ENCODE data around the gene CRYBB2.
"Not testable (repeated sequence)": the region's sequence is repeated elsewhere in the genome, so short reads cannot be mapped to it uniquely, and the experiment has no call there.

CRYBB2 gene

GRCh38 chr22:25206998-25207397, 12.4 kb upstream of the CRYBB2 start:
- H3K27ac Mint-ChIP-seq = no peak overlapping the region
- no peaks in the 10 kb centered on the region for H3K9me3 Mint-ChIP-seq
- CTCF ChIA-PET = no interaction called here
- H3K4me3 Mint-ChIP-seq = no peak overlapping the region
- no peaks in the 10 kb centered on the region for H3K36me3 Mint-ChIP-seq
- no peaks in the 10 kb centered on the region for H3K4me1 Mint-ChIP-seq
- no peaks in the 10 kb centered on the region for H3K27me3 Mint-ChIP-seq
- no peak for DNase-seq

GRCh38 chr22:25207553-25208157, 11.8 kb upstream of the CRYBB2 start:
- CTCF ChIA-PET = no interaction called here
- H3K27ac Mint-ChIP-seq = no peak overlapping the region
- H3K4me3 Mint-ChIP-seq = no peak overlapping the region
- H3K36me3 Mint-ChIP-seq = no peaks in the 10 kb centered on the region
- H3K4me1 Mint-ChIP-seq = no peaks in the 10 kb centered on the region
- no peaks in the 10 kb centered on the region for H3K27me3 Mint-ChIP-seq
- H3K9me3 Mint-ChIP-seq = no peaks in the 10 kb centered on the region
- no peak for DNase-seq

DNA sequence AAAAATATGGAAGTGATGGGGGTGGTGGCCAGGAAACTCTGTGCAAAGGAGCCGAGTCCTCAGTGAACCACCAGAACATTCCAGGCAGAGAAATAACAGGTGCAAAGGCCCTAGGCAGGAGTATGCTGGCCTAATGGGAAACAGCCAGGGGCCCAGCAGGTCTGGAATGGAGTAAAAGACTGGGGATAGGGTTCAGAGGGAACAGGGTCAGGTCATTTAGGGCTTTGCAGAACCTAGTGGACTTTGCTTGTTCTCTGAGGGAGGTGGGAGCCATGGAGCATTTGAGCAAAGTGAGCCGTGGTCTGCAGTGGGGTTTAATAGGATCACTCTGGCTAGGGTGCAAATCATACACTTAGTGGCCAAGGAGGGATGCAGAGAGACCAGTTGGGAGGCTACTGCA, 11.1 kb upstream of the CRYBB2 start:
- no peaks in the 10 kb centered on the region for H3K9me3 Mint-ChIP-seq
- H3K4me1 Mint-ChIP-seq = no peaks in the 10 kb centered on the region
- no peak overlapping the region for H3K27ac Mint-ChIP-seq
- no peak overlapping the region for H3K4me3 Mint-ChIP-seq
- H3K36me3 Mint-ChIP-seq = no peaks in the 10 kb centered on the region
- CTCF ChIA-PET = no interaction called here
- DNase-seq = no peak
- no peaks in the 10 kb centered on the region for H3K27me3 Mint-ChIP-seq

GRCh38 chr22:25208743-25209505, 10.5 kb upstream of the CRYBB2 start:
- peaks cover 2% of the 10 kb centered on the region for H3K27me3 Mint-ChIP-seq
- CTCF ChIA-PET = no interaction called here
- no peaks in the 10 kb centered on the region for H3K36me3 Mint-ChIP-seq
- H3K4me3 Mint-ChIP-seq = no peak overlapping the region
- H3K9me3 Mint-ChIP-seq = no peaks in the 10 kb centered on the region
- no peak for DNase-seq
- no peak overlapping the region for H3K27ac Mint-ChIP-seq
- H3K4me1 Mint-ChIP-seq = no peaks in the 10 kb centered on the region

- H3K36me3 Mint-ChIP-seq = no peaks in the 10 kb centered on the region
- H3K27ac Mint-ChIP-seq = no peak overlapping the region
- no peaks in the 10 kb centered on the region for H3K9me3 Mint-ChIP-seq
- no peak overlapping the region for H3K4me3 Mint-ChIP-seq
- no peak for DNase-seq
- CTCF ChIA-PET = interaction anchor here (3.9 kb wide), 1 partner anchor 9 kb away, joined by 16 read pairs; no protein-coding TSS in a partner anchor
- no peaks in the 10 kb centered on the region for H3K4me1 Mint-ChIP-seq
- peaks cover 4% of the 10 kb centered on the region for H3K27me3 Mint-ChIP-seq
Measured at GRCh38 chr22:25210793-25211192, 8.6 kb upstream of the CRYBB2 start.

- H3K27ac Mint-ChIP-seq = no peak overlapping the region
Measured at GRCh38 chr22:25212337-25212736, 7.1 kb upstream of the CRYBB2 start.

DNA sequence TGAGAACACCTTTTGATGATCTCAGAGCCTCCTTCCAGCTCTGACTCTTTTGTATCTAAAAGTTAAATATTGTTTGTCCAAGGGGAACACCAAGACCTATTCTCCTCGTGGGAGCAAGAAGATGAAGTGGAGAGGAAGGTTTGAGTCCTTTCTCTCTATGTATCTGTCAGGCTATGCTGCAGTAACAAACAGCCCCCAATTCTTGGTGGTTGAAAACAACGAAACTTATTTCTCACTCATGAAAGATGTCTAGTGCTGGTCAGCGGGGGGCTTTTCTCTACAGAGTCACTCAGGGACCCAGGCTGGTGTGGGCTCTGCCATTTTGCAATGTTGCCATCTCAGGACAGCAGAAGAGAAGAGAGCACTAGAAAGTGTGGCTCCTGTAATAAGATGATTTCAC, 6.2 kb upstream of the CRYBB2 start:
- CTCF ChIA-PET = interaction anchor here (3.9 kb wide), 1 partner anchor 11 kb away, joined by 16 read pairs; no protein-coding TSS in a partner anchor
- Mint-ChIP-seq H3K27ac (no peak overlapping the region), H3K4me1 (no peaks in the 10 kb centered on the region), H3K9me3 (no peaks in the 10 kb centered on the region), H3K36me3 (no peaks in the 10 kb centered on the region), H3K4me3 (no peak overlapping the region), H3K27me3 (peaks cover 4% of the 10 kb centered on the region)
- DNase-seq = no peak

More at GRCh38 chr22:25212337-25212736, 7.1 kb upstream of the CRYBB2 start:
- peaks cover 4% of the 10 kb centered on the region for H3K27me3 Mint-ChIP-seq
- no peak for DNase-seq
- CTCF ChIA-PET = interaction anchor here (3.9 kb wide), 1 partner anchor 10 kb away, joined by 16 read pairs; no protein-coding TSS in a partner anchor
- no peaks in the 10 kb centered on the region for H3K9me3 Mint-ChIP-seq
- H3K36me3 Mint-ChIP-seq = no peaks in the 10 kb centered on the region
- H3K4me3 Mint-ChIP-seq = no peak overlapping the region
- H3K4me1 Mint-ChIP-seq = no peaks in the 10 kb centered on the region

DNA sequence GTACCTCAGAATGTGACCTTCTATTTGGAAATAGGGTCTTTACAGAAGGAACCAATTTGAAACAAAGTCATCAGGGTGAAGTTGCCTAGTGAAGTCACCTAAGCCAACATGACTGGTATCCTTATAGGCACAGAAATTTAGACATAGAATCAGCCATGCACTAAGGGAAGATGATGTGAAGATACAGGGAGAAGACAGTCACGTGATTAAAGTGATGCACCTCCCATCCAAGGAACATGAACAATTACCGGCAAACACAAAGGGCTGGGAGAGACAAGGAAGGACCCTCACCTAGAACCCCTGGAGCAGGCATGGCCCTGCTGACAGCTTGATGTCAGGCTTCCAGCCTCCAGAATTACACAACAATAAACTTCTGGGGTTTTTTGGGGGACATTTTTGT, 3.2 kb upstream of the CRYBB2 start:
- no peaks in the 10 kb centered on the region for H3K4me1 Mint-ChIP-seq
- no peak for DNase-seq
- no peak overlapping the region for H3K27ac Mint-ChIP-seq
- H3K9me3 Mint-ChIP-seq = no peaks in the 10 kb centered on the region
- no peaks in the 10 kb centered on the region for H3K36me3 Mint-ChIP-seq
- H3K4me3 Mint-ChIP-seq = no peak overlapping the region
- CTCF ChIA-PET = no interaction called here
- peaks cover 20% of the 10 kb centered on the region for H3K27me3 Mint-ChIP-seq

GRCh38 chr22:25219948-25220442, 556 bp downstream of the CRYBB2 start:
- H3K36me3 Mint-ChIP-seq = no peaks in the 10 kb centered on the region
- H3K9me3 Mint-ChIP-seq = no peaks in the 10 kb centered on the region
- DNase-seq = no peak
- CTCF ChIA-PET = no interaction called here
- no peak overlapping the region for H3K27ac Mint-ChIP-seq
- peaks cover 37% of the 10 kb centered on the region for H3K27me3 Mint-ChIP-seq
- H3K4me1 Mint-ChIP-seq = no peaks in the 10 kb centered on the region
- H3K4me3 Mint-ChIP-seq = no peak overlapping the region

DNA sequence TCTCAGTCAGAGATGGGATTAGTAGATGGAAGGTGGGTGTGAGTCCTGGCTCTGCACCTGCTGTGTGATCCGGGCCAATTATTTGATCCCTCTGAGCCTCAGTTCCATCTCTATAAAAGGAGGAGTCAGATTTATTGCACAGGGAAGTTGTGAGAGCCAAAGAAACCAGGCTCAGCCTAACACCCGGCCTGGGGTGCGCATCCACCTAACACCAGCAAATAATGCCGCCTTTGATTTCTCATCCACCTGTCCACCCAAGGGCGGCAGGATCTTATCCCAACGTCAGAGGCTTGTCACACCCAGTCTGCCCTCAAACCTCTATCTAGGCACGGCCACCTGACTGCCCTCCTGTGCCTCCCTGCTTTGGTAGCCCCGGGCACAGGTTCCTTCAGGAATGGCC, 2.4 kb downstream of the CRYBB2 start:
- H3K27me3 Mint-ChIP-seq = peaks cover 47% of the 10 kb centered on the region
- CTCF ChIA-PET = no interaction called here
- no peaks in the 10 kb centered on the region for H3K36me3 Mint-ChIP-seq
- no peaks in the 10 kb centered on the region for H3K4me1 Mint-ChIP-seq
- no peak overlapping the region for H3K4me3 Mint-ChIP-seq
- H3K9me3 Mint-ChIP-seq = no peaks in the 10 kb centered on the region
- DNase-seq = no peak
- no peak overlapping the region for H3K27ac Mint-ChIP-seq

DNA sequence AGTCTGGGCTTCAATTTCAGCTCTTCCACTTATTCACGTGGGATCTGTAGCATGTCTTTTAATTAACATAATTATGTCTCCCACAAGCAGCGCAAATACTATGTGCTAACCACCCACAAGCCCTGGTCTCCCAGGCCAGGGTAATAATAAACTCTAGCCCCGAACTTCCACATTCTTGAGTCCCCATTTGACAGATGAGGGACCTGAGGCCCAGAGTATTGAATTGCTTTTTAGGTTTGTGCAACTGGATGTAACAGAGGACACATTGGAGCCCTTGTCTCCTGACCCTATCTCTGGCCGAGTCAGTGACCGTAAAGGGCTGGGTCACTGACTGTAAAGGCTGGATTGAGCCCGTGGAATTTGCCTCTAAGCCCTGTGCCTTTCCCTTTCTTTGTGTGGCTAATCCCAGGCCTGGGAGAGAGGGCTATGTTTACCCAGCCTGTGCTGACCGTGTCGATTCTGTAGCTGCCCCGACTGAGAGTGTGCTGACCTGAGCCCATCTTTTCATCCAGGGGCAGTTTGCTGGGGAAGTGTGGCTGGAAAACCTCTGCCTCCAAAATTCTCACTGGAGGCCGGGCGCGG, 3.9 kb downstream of the CRYBB2 start:
- H3K4me3 Mint-ChIP-seq = no peak overlapping the region

GRCh38 chr22:25228822-25229221, 9.4 kb downstream of the CRYBB2 start:
- Mint-ChIP-seq H3K4me1 (no peaks in the 10 kb centered on the region), H3K4me3 (no peak overlapping the region), H3K36me3 (no peaks in the 10 kb centered on the region), H3K27me3 (peaks cover 39% of the 10 kb centered on the region), H3K27ac (no peak overlapping the region), H3K9me3 (no peaks in the 10 kb centered on the region)
- CTCF ChIA-PET = no interaction called here
- DNase-seq = no peak

More for the DNA sequence above, 3.9 kb downstream of the CRYBB2 start:
- Mint-ChIP-seq H3K9me3 (no peaks in the 10 kb centered on the region), H3K27ac (no peak overlapping the region), H3K36me3 (no peaks in the 10 kb centered on the region), H3K27me3 (peaks cover 51% of the 10 kb centered on the region), H3K4me1 (no peaks in the 10 kb centered on the region)
- CTCF ChIA-PET = no interaction called here
- DNase-seq = no peak

DNA sequence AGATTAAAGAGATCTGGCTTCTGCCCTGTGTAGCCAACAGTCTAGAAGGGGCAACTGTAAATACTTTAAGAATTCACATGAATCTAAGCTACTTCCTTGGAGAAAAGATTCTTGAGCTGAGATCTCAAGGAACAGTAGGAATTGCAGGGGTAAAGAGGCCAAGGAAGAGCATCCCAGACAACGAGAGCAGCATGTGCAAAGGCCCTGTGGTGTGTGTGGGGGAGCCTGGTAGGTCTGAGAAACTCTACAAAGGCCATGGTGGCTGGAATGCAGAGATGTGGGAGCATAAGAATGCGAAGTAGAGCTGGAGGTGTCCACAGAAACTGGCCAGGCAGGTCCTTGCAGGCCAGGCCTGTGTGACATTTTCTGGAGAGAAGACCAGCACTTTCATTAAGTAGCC, 11.3 kb downstream of the CRYBB2 start:
- DNase-seq, H3K36me3 Mint-ChIP-seq, H3K9me3 Mint-ChIP-seq, H3K27ac Mint-ChIP-seq, H3K4me3 Mint-ChIP-seq, H3K4me1 Mint-ChIP-seq, CTCF ChIA-PET: not testable (repeated sequence)
- H3K27me3 Mint-ChIP-seq = peaks cover 31% of the 10 kb centered on the region

- Mint-ChIP-seq H3K36me3 (no peaks in the 10 kb centered on the region), H3K27ac (no peak overlapping the region), H3K9me3 (no peaks in the 10 kb centered on the region), H3K4me1 (no peaks in the 10 kb centered on the region), H3K4me3 (no peak overlapping the region), H3K27me3 (peaks cover 34% of the 10 kb centered on the region)
- DNase-seq = no peak
- CTCF ChIA-PET = no interaction called here
Measured at GRCh38 chr22:25232301-25232700, 12.9 kb downstream of the CRYBB2 start.

GRCh38 chr22:25233706-25234105, 14.3 kb downstream of the CRYBB2 start:
- H3K27ac Mint-ChIP-seq, H3K4me1 Mint-ChIP-seq, H3K4me3 Mint-ChIP-seq, H3K9me3 Mint-ChIP-seq, DNase-seq, H3K36me3 Mint-ChIP-seq, CTCF ChIA-PET: not testable (repeated sequence)
- H3K27me3 Mint-ChIP-seq = peaks cover 39% of the 10 kb centered on the region

Data from activated naive CD4-positive, alpha-beta T cell treated with anti-CD3 and anti-CD28 coated beads, Interleukin-2, amount 10 ng/mL, durations not matched to agents 7 days and 5 days (primary cell).